HG03064 (cell line): ENCODE measurements around the gene SETX.
"Not testable (repeated sequence)": the region's sequence is repeated elsewhere in the genome, so short reads cannot be mapped to it uniquely, and the experiment has no call there.

ENCODE experiments used
- ATAC-seq: cut with Tn5 transposase; IDR thresholded peaks from one replicate; pipeline ENCODE4 v1.9.1; 2021; ENCODE audit warnings: low read depth; ENCODE audit not compliant: unreplicated experiment

The SETX gene

GRCh38 chr9:132354637-132355355 is at the start of gene SETX:
Gene SETX (minus strand): TSS chr9:132354986. CDS start chr9:132349428, 5,558 bp downstream.
- peak; percentile 75 for ATAC-seq

- no peak for ATAC-seq
These were observed 49.6 kb upstream of the SETX start for GRCh38 chr9:132404228-132404881.

DNA sequence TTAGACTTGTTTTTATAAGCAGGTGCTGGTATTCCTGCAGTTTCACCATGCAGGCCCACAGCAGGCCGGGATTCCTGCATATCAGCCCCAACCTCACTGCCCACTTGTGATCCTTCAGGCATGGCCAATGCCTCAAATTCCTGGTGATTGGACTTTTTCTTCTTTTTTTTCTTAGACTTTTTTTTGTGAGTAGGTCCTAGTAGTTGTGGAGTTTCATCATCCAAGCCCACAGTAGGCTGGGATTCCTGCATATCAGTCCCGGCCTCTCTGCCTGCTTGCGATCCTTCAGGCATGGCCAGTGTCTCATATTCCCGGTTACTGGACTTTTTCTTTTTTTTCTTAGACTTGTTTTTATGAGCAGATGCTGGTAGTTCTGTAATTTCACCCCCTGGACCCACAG is 47.0 kb upstream of the SETX start:
- ATAC-seq: no peak

GRCh38 chr9:132395560-132395959 is 40.8 kb upstream of the SETX start:
- ATAC-seq: no peak

GRCh38 chr9:132391449-132391848 is 36.7 kb upstream of the SETX start:
- ATAC-seq: no peak

DNA sequence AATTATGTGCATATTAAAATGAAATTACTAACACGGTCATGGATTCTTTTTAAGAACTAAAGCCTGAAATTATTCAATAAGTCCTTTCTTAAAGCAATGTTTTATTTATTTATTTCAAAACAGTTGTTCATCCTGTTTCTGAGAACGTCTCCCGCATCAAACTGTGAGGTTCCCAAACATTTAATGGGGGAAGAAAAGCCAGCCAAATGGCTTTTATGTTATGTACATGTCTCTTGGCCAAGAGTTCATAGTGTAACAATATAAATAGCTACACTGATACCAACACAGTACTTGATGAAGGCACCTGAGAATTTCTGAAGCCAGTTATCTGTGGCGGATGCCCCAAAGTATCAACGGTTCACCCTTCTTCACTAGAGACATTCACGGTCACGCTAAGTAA is 36.2 kb upstream of the SETX start:
- ATAC-seq: no peak

DNA sequence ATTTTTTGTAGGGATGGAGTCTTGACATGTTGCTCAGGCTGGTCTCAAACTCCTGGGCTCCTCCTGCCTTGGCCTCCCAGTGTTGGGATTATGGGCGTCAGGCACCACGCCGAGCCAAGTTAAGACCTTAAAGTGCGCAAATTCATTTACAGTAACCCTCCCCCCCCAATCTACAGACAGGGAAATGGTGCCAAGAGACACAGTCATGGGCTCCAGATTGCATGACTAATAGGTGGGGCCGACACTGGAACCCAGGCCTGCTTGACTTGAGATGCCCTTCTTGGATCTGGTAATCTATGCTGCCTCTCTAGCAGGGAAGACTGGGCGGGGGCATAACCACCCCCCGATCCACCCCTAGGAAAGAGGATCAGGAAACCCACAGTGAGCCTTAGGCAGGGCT is 32.3 kb upstream of the SETX start:
- ATAC-seq: no peak

DNA sequence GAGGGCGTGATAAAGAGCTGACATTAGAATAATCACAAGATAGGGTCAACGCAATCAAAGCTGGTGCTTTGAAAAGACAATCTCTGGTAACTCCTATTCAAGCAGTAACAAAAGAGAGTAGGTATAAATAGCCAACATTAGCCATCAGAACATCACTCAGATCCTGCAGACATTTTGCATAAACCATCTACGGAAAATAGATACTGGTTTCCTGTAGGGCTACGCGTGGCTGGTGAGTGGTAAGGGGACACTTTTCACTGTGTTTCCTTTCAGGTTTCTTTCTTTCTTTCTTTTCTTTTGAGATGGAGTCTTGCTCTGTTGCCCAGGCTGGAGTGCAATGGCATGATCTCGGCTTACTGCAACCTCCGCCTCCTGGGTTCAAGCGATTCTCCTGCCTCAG is 29.6 kb upstream of the SETX start:
- no peak for ATAC-seq

- no peak for ATAC-seq
These were observed 28.7 kb upstream of the SETX start for GRCh38 chr9:132383462-132383883.

DNA sequence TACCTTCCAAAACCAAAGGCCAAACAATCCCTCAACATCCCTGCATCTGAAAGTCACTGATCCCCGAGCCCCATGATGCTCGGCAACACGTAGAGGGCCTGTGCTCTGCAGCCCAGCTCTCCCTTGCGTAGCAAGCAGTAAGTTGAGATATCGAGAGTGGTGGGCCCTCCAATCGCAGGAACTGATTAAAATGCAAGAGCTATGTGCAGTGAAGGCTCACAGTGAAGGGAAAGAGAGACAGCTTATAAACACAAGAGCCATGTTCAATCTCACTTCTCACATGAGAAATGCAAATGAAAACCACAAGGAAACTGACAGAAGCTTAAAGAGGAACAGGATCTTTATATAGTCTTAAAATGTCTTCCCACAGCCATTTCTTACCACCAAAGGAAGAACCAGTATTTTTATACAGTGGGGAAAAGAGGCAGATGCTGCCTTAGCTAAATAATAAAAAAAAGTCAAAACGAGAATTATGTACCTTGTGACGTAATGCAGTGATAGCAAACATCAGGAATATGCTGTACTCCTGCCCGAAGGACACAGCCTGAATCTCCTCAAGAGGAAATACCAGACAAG is 27.3 kb upstream of the SETX start:
- ATAC-seq: no peak

DNA sequence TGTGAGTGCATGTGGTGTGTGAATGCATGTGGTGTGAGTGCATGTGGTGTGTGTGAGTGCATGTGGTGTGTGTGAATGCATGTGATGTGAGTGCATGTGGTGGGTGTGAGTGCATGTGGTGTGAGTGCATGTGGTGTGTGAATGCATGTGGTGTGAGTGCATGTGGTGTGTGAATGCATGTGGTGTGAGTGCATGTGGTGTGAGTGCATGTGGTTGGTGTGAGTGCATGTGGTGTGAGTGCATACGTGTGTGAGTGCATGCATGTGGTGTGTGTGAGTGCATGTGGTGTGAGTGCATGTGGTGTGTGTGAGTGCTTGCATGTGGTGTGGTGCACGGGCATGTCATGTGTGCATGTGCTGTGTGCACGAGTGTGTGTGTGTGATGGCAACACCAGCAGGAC is 23.6 kb upstream of the SETX start:
- ATAC-seq: not testable (repeated sequence)

DNA sequence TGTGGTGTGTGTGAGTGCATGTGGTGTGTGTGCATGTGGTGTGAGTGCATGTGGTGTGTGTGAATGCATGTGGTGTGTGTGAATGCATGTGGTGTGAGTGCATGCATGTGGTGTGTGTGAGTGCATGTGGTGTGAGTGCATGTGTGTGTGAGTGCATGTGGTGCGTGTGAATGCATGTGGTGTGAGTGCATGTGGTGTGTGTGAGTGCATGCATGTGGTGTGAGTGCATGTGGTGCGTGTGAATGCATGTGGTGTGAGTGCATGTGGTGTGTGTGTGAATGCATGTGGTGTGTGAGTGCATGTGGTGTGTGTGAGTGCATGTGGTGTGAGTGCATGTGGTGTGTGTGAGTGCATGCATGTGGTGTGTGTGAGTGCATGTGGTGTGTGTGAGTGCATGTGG is 23.0 kb upstream of the SETX start:
- ATAC-seq: not testable (repeated sequence)

DNA sequence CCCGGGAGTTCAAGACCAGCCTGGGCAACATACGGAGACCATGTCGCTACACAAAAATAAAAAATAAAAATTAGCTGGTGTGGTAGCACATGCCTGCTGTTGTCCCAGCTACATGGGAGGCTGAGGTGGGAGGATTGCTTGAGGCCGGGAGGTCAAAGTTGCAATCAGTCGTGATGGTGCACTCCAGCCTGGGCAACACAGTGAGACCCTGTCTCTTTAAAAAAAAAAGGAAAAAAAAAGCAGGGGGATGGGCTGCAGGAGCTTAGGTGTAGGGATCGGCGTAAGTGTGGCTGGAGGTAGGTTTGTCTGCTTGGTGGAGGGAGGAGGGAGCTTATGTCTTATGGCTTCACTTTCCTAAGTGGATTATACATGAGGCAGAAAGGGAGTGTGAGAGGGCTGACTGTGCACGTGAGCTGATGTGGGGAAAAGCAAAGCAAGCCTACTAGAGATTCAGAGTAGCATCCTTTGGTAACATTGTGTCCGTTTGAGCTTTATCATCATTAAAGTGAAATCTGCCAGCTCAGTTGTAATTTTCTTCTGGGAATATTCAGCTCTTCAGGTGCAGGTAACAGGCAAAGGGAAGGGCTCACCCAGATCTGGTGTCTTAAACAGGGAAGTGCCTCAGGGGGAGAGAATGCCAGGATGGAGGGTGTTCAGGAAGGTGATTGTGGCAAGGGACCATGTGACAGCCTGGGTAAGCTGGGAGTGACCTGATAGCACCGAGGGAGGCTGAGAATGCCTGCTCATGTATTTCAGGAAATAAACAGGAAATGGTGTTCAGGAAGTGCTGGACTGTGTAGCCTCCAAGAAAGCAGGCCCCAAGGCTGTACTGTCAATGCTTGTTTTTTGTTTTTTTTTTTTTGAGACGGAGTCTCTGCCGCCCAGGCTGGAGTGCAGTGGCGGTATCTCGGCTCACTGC is 17.6 kb upstream of the SETX start:
- no peak for ATAC-seq

DNA sequence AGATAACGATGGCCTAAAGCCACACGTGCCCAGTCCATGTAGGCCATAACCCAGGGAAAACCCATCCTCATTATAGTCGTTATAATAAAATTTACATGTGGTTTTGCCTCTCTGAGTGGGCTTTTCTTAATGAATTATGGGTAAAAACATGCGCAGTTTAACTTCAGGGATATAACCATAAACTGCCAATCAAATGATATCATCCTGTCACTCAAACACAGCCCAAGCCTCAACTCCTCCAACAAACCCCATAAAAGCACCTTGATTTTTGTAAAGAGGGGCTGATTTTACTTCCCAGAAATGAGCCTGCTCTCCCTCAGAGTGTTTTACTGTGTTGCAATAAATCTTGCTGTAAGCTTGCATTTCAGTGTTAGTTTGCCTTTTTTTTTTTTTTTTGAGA is 15.8 kb upstream of the SETX start:
- ATAC-seq: no peak

GRCh38 chr9:132369421-132369820 is 14.6 kb upstream of the SETX start:
- no peak for ATAC-seq

GRCh38 chr9:132367613-132368313 is 13.0 kb upstream of the SETX start:
- ATAC-seq: no peak

- no peak for ATAC-seq
These were observed 11.7 kb upstream of the SETX start for GRCh38 chr9:132366481-132366880.

- no peak for ATAC-seq
These were observed 11.2 kb upstream of the SETX start for GRCh38 chr9:132365986-132366385.

GRCh38 chr9:132364068-132364467 is 9.3 kb upstream of the SETX start:
- no peak for ATAC-seq

DNA sequence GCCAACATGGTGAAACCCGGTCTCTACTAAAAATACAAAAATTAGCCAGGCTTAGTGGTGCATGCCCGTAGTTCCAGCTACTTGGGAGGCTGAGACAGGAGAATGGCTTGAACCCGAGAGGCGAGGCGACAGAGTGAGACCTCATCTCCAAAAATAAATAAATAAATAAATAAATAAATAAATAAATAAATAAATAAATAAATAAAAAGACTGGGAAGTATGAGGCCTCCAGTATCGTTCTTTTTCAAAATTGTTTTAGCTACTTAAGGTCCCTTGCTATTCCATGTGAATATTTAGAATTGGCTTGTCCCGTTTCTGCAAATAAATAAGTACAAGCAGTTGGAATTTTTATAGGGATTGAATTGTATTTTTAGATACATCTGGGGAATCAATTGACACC is 3.0 kb upstream of the SETX start:
- ATAC-seq: no peak
